Panc1 (cell line): Measurements from ENCODE around the gene CFAP299. TPM values are rescaled to one million over a fixed set of nuclear protein-coding genes. Genes with fewer than 3 reads are reported as not detected.

Experiments used
- ATAC-seq: fragments of 200-7000 bp; cut with Tn5 transposase; 2 replicates; pipeline ENCODE4 v1.9.1; 2020; ENCODE audit warnings: mild to moderate bottlenecking, moderate library complexity
- BruUV-seq: library from RNA; stranded (reverse); fragments of 400-500 nt; replicated peaks from 2 replicates; lab custom pipeline; 2021; lab: Mats Ljungman, UMichigan
- CTCF ChIA-PET: fragments of 300-600 bp; sonication (Branson Sonifier 250); formaldehyde crosslinking; loops from one replicate; lab custom pipeline; 2022; ENCODE audit warnings: antibody characterized with exemption; lab: Charles Lee
- POLR2A ChIA-PET: fragments of 300-600 bp; sonication (Branson Sonifier 250); formaldehyde crosslinking; loops from one replicate; lab custom pipeline; 2022; ENCODE audit warnings: antibody characterized with exemption; lab: Charles Lee
- DNase-seq: peaks from one replicate; pipeline ENCODE4 v3.0.0-alpha.2; 2010; ENCODE audit warnings: low read depth, low spot score
- H3K27ac ChIP-seq: 2 replicates; pipeline ENCODE4 v1.5.1; 2011; ENCODE audit warnings: mild to moderate bottlenecking, low read length, inconsistent platforms
- H3K27me3 ChIP-seq: fragments of 200-500 bp; sonication (Bioruptor generic); 2 replicates; pipeline ENCODE4 v1.6.0; 2014; ENCODE audit warnings: low read length, inconsistent platforms; ENCODE audit not compliant: control insufficient read depth, insufficient read depth
- H3K36me3 ChIP-seq: fragments of 200-500 bp; sonication (Bioruptor generic); 2 replicates; pipeline ENCODE4 v1.5.1; 2014; ENCODE audit warnings: inconsistent platforms, mild to moderate bottlenecking, low read length, moderate library complexity; ENCODE audit not compliant: control insufficient read depth, insufficient read depth
- H3K4me1 ChIP-seq: 2 replicates; pipeline ENCODE4 v1.5.1; 2011; ENCODE audit warnings: inconsistent platforms, mild to moderate bottlenecking, low read length, moderate library complexity; ENCODE audit not compliant: control insufficient read depth, insufficient read depth
- H3K4me3 ChIP-seq, 2 experiments: 2 replicates each; pipeline ENCODE4 v1.5.1; 2011 to 2012; ENCODE audit warnings: low read depth in 2 of 2, low read length in 2 of 2, mild to moderate bottlenecking in 2 of 2, inconsistent platforms in 1 of 2, moderate library complexity in 1 of 2
- H3K9me3 ChIP-seq: fragments of 200-500 bp; sonication (Bioruptor generic); 2 replicates; pipeline ENCODE4 v1.5.1; 2014; ENCODE audit warnings: low read depth, mild to moderate bottlenecking, inconsistent platforms, low read length, moderate library complexity; ENCODE audit not compliant: control insufficient read depth, insufficient read depth
- POLR2AphosphoS5 ChIP-seq: IDR thresholded peaks from 2 replicates; pipeline ENCODE4 v1.6.1; 2012; ENCODE audit warnings: mild to moderate bottlenecking, low read depth, low read length, moderate library complexity
- SIN3A ChIP-seq: IDR thresholded peaks from 2 replicates; pipeline ENCODE4 v1.6.1; 2012; ENCODE audit warnings: low read depth, mild to moderate bottlenecking, low read length, moderate library complexity, borderline replicate concordance; ENCODE audit not compliant: insufficient read depth
- TCF7L2 ChIP-seq: IDR thresholded peaks from 2 replicates; pipeline ENCODE4 v1.6.1; 2011; ENCODE audit warnings: mild to moderate bottlenecking, low read depth, low read length, inconsistent platforms
- in situ Hi-C: cut with HindIII; loops from 2 replicates; pipeline ENCODE4 v1.10.0; 2016; ENCODE audit warnings: low sequenced_read_pairs, low pct_unique_long_range_greater_than_20kb
- intact Hi-C: fragments of 100-400 bp; cut with micrococcal nuclease; formaldehyde crosslinking; loops from one replicate; pipeline ENCODE4 v1.10.0; 2022; ENCODE audit not compliant: unreplicated experiment
- total RNA-seq: library from RNA; stranded (reverse); gene quantifications from one replicate; pipeline ENCODE4 v1.2.1, GENCODE V29; 2021; ENCODE audit not compliant: unreplicated experiment
- TF ChIP-seq, protein P1 (sequence below), 2 experiments: IDR thresholded peaks; 2 replicates each; pipeline ENCODE4 v1.6.1; 2011 to 2012; ENCODE audit warnings: low read depth in 2 of 2, control low read depth in 1 of 2, low read length in 1 of 2, mild to moderate bottlenecking in 1 of 2, moderate library complexity in 1 of 2; ENCODE audit not compliant: insufficient read depth in 1 of 2
- TF ChIP-seq, protein P2 (sequence below): fragments of 450-650 bp; IDR thresholded peaks from 2 replicates; pipeline ENCODE4 v1.5.1; 2017; ENCODE audit warnings: mild to moderate bottlenecking

CFAP299 gene
- total RNA-seq, 1 experiment from 2014 or later, result not detected

DNA sequence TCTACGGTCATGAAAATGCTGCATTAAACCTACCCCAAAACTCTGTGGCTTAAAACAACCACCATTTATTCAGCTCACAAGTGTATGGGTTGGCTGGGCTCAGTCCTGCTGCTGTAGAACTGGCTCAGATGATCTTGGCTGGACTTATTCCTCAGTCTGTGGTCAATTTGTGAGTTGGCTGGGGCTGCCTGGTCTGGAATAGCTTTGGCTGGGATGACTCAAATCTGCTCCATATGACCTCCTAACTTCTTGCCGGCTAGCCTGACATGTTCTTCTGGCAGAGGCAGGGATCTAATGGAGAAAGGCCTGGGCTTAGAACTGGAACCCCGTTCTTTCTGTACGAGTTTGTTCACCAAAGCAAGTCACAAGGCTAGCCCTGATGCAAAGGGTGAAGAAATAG is 71.7 kb downstream of the CFAP299 start:
- TF ChIP-seq TCF7L2, result no peak
- TF ChIP-seq, protein P1, sequence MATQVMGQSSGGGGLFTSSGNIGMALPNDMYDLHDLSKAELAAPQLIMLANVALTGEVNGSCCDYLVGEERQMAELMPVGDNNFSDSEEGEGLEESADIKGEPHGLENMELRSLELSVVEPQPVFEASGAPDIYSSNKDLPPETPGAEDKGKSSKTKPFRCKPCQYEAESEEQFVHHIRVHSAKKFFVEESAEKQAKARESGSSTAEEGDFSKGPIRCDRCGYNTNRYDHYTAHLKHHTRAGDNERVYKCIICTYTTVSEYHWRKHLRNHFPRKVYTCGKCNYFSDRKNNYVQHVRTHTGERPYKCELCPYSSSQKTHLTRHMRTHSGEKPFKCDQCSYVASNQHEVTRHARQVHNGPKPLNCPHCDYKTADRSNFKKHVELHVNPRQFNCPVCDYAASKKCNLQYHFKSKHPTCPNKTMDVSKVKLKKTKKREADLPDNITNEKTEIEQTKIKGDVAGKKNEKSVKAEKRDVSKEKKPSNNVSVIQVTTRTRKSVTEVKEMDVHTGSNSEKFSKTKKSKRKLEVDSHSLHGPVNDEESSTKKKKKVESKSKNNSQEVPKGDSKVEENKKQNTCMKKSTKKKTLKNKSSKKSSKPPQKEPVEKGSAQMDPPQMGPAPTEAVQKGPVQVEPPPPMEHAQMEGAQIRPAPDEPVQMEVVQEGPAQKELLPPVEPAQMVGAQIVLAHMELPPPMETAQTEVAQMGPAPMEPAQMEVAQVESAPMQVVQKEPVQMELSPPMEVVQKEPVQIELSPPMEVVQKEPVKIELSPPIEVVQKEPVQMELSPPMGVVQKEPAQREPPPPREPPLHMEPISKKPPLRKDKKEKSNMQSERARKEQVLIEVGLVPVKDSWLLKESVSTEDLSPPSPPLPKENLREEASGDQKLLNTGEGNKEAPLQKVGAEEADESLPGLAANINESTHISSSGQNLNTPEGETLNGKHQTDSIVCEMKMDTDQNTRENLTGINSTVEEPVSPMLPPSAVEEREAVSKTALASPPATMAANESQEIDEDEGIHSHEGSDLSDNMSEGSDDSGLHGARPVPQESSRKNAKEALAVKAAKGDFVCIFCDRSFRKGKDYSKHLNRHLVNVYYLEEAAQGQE (IDR thresholded peaks at IDR 0.05; ENCODE audit: insufficient read depth in 1 of 2, low read depth in 2 of 2, low read length in 1 of 2), result no peak
- TF ChIP-seq, protein P2, sequence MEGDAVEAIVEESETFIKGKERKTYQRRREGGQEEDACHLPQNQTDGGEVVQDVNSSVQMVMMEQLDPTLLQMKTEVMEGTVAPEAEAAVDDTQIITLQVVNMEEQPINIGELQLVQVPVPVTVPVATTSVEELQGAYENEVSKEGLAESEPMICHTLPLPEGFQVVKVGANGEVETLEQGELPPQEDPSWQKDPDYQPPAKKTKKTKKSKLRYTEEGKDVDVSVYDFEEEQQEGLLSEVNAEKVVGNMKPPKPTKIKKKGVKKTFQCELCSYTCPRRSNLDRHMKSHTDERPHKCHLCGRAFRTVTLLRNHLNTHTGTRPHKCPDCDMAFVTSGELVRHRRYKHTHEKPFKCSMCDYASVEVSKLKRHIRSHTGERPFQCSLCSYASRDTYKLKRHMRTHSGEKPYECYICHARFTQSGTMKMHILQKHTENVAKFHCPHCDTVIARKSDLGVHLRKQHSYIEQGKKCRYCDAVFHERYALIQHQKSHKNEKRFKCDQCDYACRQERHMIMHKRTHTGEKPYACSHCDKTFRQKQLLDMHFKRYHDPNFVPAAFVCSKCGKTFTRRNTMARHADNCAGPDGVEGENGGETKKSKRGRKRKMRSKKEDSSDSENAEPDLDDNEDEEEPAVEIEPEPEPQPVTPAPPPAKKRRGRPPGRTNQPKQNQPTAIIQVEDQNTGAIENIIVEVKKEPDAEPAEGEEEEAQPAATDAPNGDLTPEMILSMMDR, result no peak
- no peaks in the 10 kb centered on the region for H3K36me3 ChIP-seq
- no peak for ATAC-seq
- H3K27me3 ChIP-seq, result no peaks in the 10 kb centered on the region
- H3K4me3 ChIP-seq, result no peak overlapping the region
- POLR2A ChIA-PET, result interaction anchor here (0.6 kb wide), 1 partner anchor 170 kb away, joined by 13 read pairs; no protein-coding TSS in a partner anchor
- in situ Hi-C loops, result no loop called here
- BruUV-seq, result no TSS peak
- no peak overlapping the region for H3K27ac ChIP-seq
- CTCF ChIA-PET, result no interaction called here
- H3K4me1 ChIP-seq, result no peaks in the 10 kb centered on the region
- H3K9me3 ChIP-seq, result no peaks in the 10 kb centered on the region
- intact Hi-C loops, result no loop called here
- no peak for DNase-seq

DNA sequence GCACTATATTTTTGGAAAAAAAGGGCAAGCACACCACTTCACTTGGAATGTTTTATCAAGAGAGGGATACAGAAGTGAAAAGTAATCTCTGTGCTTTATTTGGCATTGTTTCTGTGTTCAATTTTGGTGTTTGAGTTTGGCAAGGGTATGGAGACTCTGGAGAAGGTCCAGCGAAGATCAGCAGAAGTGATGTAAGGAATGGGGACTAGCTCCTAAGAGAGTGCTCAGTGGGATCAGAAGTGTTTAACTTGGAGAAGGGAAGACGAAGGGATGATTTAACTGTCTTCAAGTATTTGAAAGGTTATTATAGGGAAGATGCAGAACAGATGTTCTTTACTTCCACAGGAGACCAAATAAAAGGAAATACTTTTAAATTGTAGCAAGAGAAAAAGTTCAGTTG is 74.3 kb downstream of the CFAP299 start:
- ATAC-seq (no peak), DNase-seq (no peak)
- intact Hi-C loops (no loop called here), in situ Hi-C loops (no loop called here)
- Histone ChIP-seq H3K36me3 (no peaks in the 10 kb centered on the region), H3K27ac (no peak overlapping the region), H3K9me3 (no peaks in the 10 kb centered on the region), H3K4me3 (no peak overlapping the region), H3K4me1 (no peaks in the 10 kb centered on the region), H3K27me3 (no peaks in the 10 kb centered on the region)
- no peak for TF ChIP-seq TCF7L2
- TF ChIP-seq, protein P1 (IDR thresholded peaks at IDR 0.05; ENCODE audit: insufficient read depth in 1 of 2, low read depth in 2 of 2, low read length in 1 of 2), result no peak
- TF ChIP-seq, protein P2, result no peak
- TF ChIP-seq SIN3A, result no peak
- TF ChIP-seq POLR2AphosphoS5, result no peak
- POLR2A ChIA-PET, result no interaction called here
- BruUV-seq, result no TSS peak
- CTCF ChIA-PET, result no interaction called here
